Neural progenitor cell (in vitro differentiated cells): ENCODE results near the gene SIX3.

ENCODE experiments used
- EZH2phosphoT487 ChIP-seq: fragments of 200-600 bp; sonication (generic); IDR thresholded peaks from 2 replicates; pipeline ENCODE4 v1.6.1; 2017; ENCODE audit warnings: antibody characterized with exemption
- TF ChIP-seq, protein P1 (sequence below): fragments of 200-600 bp; sonication (generic); IDR thresholded peaks from 2 replicates; pipeline ENCODE4 v1.5.1; 2017; ENCODE audit warnings: antibody characterized with exemption, mild to moderate bottlenecking

DNA sequence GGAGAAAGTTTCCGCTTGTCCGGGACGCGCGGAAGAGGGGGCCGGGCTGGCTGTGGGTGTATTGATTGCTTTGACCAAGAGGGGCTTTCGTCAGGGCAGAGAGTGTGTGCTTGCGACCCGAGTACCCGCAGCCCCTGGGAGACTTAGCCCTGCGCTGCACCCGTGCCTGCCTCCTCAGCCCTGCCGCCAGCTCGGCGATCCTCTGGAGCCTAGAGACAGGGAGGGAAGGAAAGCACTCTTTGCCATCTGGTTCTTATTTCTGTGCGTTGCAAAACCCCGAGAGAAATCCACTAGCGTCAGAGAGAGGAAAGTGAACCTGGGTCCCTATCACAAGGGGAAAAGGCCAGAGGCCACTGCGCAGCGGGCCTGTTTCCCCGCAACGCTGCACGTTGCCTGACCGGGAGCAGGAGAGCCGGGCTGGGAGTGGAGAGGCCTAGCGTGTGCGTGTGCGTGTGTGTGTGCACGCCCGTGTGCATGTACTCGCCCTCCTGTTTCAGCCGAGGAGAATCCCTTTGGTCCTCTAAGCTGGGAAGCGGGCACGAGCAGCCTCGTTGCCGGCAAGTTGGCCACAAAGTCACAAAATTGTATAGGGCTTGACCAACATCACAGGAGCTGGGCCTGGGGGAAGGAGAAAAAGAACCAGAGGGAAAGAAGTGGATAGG lies 1.7 kb downstream of the SIX3 start:
- TF ChIP-seq, protein P1, sequence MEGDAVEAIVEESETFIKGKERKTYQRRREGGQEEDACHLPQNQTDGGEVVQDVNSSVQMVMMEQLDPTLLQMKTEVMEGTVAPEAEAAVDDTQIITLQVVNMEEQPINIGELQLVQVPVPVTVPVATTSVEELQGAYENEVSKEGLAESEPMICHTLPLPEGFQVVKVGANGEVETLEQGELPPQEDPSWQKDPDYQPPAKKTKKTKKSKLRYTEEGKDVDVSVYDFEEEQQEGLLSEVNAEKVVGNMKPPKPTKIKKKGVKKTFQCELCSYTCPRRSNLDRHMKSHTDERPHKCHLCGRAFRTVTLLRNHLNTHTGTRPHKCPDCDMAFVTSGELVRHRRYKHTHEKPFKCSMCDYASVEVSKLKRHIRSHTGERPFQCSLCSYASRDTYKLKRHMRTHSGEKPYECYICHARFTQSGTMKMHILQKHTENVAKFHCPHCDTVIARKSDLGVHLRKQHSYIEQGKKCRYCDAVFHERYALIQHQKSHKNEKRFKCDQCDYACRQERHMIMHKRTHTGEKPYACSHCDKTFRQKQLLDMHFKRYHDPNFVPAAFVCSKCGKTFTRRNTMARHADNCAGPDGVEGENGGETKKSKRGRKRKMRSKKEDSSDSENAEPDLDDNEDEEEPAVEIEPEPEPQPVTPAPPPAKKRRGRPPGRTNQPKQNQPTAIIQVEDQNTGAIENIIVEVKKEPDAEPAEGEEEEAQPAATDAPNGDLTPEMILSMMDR = no peak
- TF ChIP-seq EZH2phosphoT487 = no peak
